A673 (cell line): ENCODE data around the gene NLN.

Source experiments
- CTCF ChIP-seq: fragments of 300-800, 200-600 bp; sonication (generic); conservative IDR thresholded peaks from 2 replicates; pipeline ENCODE4 v1.5.1; 2017; ENCODE audit warnings: low read depth, mild to moderate bottlenecking, antibody characterized with exemption, low read length, moderate library complexity, mixed read lengths
- EZH2 ChIP-seq: fragments of 200-600 bp; sonication (generic); IDR thresholded peaks from 2 replicates; pipeline ENCODE4 v1.6.1; 2017; ENCODE audit warnings: borderline replicate concordance, low read depth, mild to moderate bottlenecking, mixed read lengths, antibody characterized with exemption, low read length; ENCODE audit not compliant: poor library complexity, severe bottlenecking

- no peak for TF ChIP-seq CTCF
- TF ChIP-seq EZH2, result no peak
These were observed 90.6 kb downstream of the NLN start for GRCh38 chr5:65812648-65813047.
